Stimulated activated naive B cell treated with anti-CD40 and anti-IgM and Interleukin-4, amounts not matched to agents 10 μg/mL and 1 μg/mL and 100 μg/mL, for 72 hours (primary cell): ENCODE data around the gene SNX27.

Experiments
- ATAC-seq, 2 donors: fragments of 150-1000 bp; cut with Tn5 transposase; replicated peaks; 2 replicates each; pipeline ENCODE4 v1.10.0; 2021; ENCODE audit warnings: moderate library complexity in 1 of 2
- DNase-seq: peaks from one replicate; pipeline ENCODE4 v3.0.0; 2021
- H3K27ac Mint-ChIP-seq: one replicate; pipeline ENCODE4 v1.8.0; 2022; ENCODE audit warnings: mild to moderate bottlenecking, mixed read lengths
- H3K27me3 Mint-ChIP-seq, 2 donors: one replicate each; pipeline ENCODE4 v1.8.0; 2022; ENCODE audit warnings: mixed read lengths in 2 of 2
- H3K36me3 Mint-ChIP-seq, 2 donors: one replicate each; pipeline ENCODE4 v1.8.0; 2022; ENCODE audit warnings: mixed read lengths in 2 of 2, mild to moderate bottlenecking in 1 of 2
- H3K4me1 Mint-ChIP-seq, 2 donors: one replicate each; pipeline ENCODE4 v1.8.0; 2022; ENCODE audit warnings: mixed read lengths in 2 of 2, mild to moderate bottlenecking in 1 of 2
- H3K4me3 Mint-ChIP-seq, 2 donors: one replicate each; pipeline ENCODE4 v1.8.0; 2022; ENCODE audit warnings: mild to moderate bottlenecking in 2 of 2, mixed read lengths in 2 of 2, moderate library complexity in 1 of 2
- H3K9me3 Mint-ChIP-seq, 2 donors: one replicate each; pipeline ENCODE4 v1.8.0; 2022; ENCODE audit warnings: mixed read lengths in 2 of 2, mild to moderate bottlenecking in 1 of 2

The SNX27 gene

GRCh38 chr1:151611832-151612500 is at the start of gene SNX27:
Gene SNX27, plus strand, starts transcription at chr1:151612050. Its CDS starts 152 bp downstream, at chr1:151612202.
- H3K27me3 Mint-ChIP-seq: peaks cover 13 to 14% of the 10 kb centered on the region in 2 donors
- peak within 1 kb of the TSS; percentile 97 for H3K27ac Mint-ChIP-seq
- H3K4me1 Mint-ChIP-seq: peaks cover 22 to 35% of the 10 kb centered on the region in 2 donors
- H3K36me3 Mint-ChIP-seq: peaks cover 5 to 11% of the 10 kb centered on the region in 2 donors
- peak within 1 kb of the TSS; percentile 96 to 98 for H3K4me3 Mint-ChIP-seq
- peak; percentile 78 for DNase-seq
- ATAC-seq: peak; percentile 96 to 97
- H3K9me3 Mint-ChIP-seq: no peaks in the 10 kb centered on the region

- no peaks in the 10 kb centered on the region for H3K4me1 Mint-ChIP-seq
- no peak for ATAC-seq
- DNase-seq: no peak
- H3K27me3 Mint-ChIP-seq: peaks cover 0 to 4% of the 10 kb centered on the region in 2 donors
- peaks cover 0 to 4% of the 10 kb centered on the region in 2 donors for H3K36me3 Mint-ChIP-seq
- H3K4me3 Mint-ChIP-seq: no peak overlapping the region
- H3K27ac Mint-ChIP-seq: no peak overlapping the region
- no peaks in the 10 kb centered on the region for H3K9me3 Mint-ChIP-seq
Observed at GRCh38 chr1:151562661-151563060, 49.2 kb upstream of the SNX27 start.

- Mint-ChIP-seq H3K9me3 (no peaks in the 10 kb centered on the region), H3K27me3 (peaks cover 0 to 4% of the 10 kb centered on the region in 2 donors), H3K4me1 (no peaks in the 10 kb centered on the region), H3K4me3 (no peak overlapping the region), H3K36me3 (peaks cover 0 to 4% of the 10 kb centered on the region in 2 donors), H3K27ac (no peak overlapping the region)
- no peak for DNase-seq
- no peak for ATAC-seq
Observed at GRCh38 chr1:151563376-151563775, 48.5 kb upstream of the SNX27 start.

GRCh38 chr1:151565502-151566189 is 46.2 kb upstream of the SNX27 start:
- DNase-seq (no peak), ATAC-seq (no peak)
- Mint-ChIP-seq H3K27me3 (no peaks in the 10 kb centered on the region), H3K27ac (no peak overlapping the region), H3K4me1 (no peaks in the 10 kb centered on the region), H3K9me3 (no peaks in the 10 kb centered on the region), H3K4me3 (no peak overlapping the region), H3K36me3 (peaks cover 0 to 4% of the 10 kb centered on the region in 2 donors)

GRCh38 chr1:151568626-151569088 is 43.2 kb upstream of the SNX27 start:
- no peaks in the 10 kb centered on the region for H3K27me3 Mint-ChIP-seq
- DNase-seq (no peak), ATAC-seq (no peak)
- no peak overlapping the region for H3K4me3 Mint-ChIP-seq
- H3K36me3 Mint-ChIP-seq: peaks cover 0 to 4% of the 10 kb centered on the region in 2 donors
- H3K4me1 Mint-ChIP-seq: no peaks in the 10 kb centered on the region
- no peak overlapping the region for H3K27ac Mint-ChIP-seq
- no peaks in the 10 kb centered on the region for H3K9me3 Mint-ChIP-seq

- Mint-ChIP-seq H3K36me3 (peaks cover 0 to 10% of the 10 kb centered on the region in 2 donors), H3K4me3 (no peak overlapping the region), H3K9me3 (no peaks in the 10 kb centered on the region), H3K27ac (no peak overlapping the region), H3K4me1 (peaks cover 2 to 7% of the 10 kb centered on the region in 2 donors), H3K27me3 (no peaks in the 10 kb centered on the region)
- DNase-seq: no peak
- no peak for ATAC-seq
Observed at GRCh38 chr1:151570819-151571218, 41.0 kb upstream of the SNX27 start.

- no peak overlapping the region for H3K27ac Mint-ChIP-seq
- ATAC-seq: peak in 1 of 2 donors; percentile 68
- peaks cover 0 to 10% of the 10 kb centered on the region in 2 donors for H3K36me3 Mint-ChIP-seq
- H3K27me3 Mint-ChIP-seq: no peaks in the 10 kb centered on the region
- no peaks in the 10 kb centered on the region for H3K9me3 Mint-ChIP-seq
- DNase-seq: peak; percentile 2
- H3K4me3 Mint-ChIP-seq: no peak overlapping the region
- H3K4me1 Mint-ChIP-seq: peaks cover 2 to 7% of the 10 kb centered on the region in 2 donors
Observed at GRCh38 chr1:151574575-151575529, 37.0 kb upstream of the SNX27 start.

GRCh38 chr1:151577173-151577572 is 34.7 kb upstream of the SNX27 start:
- H3K27me3 Mint-ChIP-seq: no peaks in the 10 kb centered on the region

GRCh38 chr1:151578941-151579340 is 32.9 kb upstream of the SNX27 start:
- no peak overlapping the region for H3K4me3 Mint-ChIP-seq
- H3K27me3 Mint-ChIP-seq: no peaks in the 10 kb centered on the region
- DNase-seq: no peak
- peaks cover 2 to 7% of the 10 kb centered on the region in 2 donors for H3K4me1 Mint-ChIP-seq
- no peak overlapping the region for H3K27ac Mint-ChIP-seq
- peaks cover 0 to 10% of the 10 kb centered on the region in 2 donors for H3K36me3 Mint-ChIP-seq
- H3K9me3 Mint-ChIP-seq: no peaks in the 10 kb centered on the region
- no peak for ATAC-seq

More at GRCh38 chr1:151577173-151577572, 34.7 kb upstream of the SNX27 start:
- Mint-ChIP-seq H3K9me3 (no peaks in the 10 kb centered on the region), H3K27ac (no peak overlapping the region), H3K36me3 (peaks cover 0 to 10% of the 10 kb centered on the region in 2 donors), H3K4me3 (no peak overlapping the region), H3K4me1 (peaks cover 2 to 7% of the 10 kb centered on the region in 2 donors)
- DNase-seq (no peak), ATAC-seq (no peak)

- ATAC-seq: no peak
- H3K9me3 Mint-ChIP-seq: no peaks in the 10 kb centered on the region
- peak overlapping the region; percentile 3 for H3K27ac Mint-ChIP-seq
- H3K4me3 Mint-ChIP-seq: no peak overlapping the region
- no peak for DNase-seq
- peaks cover 2 to 7% of the 10 kb centered on the region in 2 donors for H3K4me1 Mint-ChIP-seq
- H3K27me3 Mint-ChIP-seq: no peaks in the 10 kb centered on the region
- H3K36me3 Mint-ChIP-seq: peaks cover 0 to 3% of the 10 kb centered on the region in 2 donors
Observed at GRCh38 chr1:151579436-151580225, 32.2 kb upstream of the SNX27 start.

GRCh38 chr1:151581451-151581850 is 30.4 kb upstream of the SNX27 start:
- H3K27ac Mint-ChIP-seq: no peak overlapping the region
- no peak overlapping the region for H3K4me3 Mint-ChIP-seq
- DNase-seq (no peak), ATAC-seq (no peak)
- H3K4me1 Mint-ChIP-seq: no peaks in the 10 kb centered on the region
- no peaks in the 10 kb centered on the region for H3K27me3 Mint-ChIP-seq
- H3K9me3 Mint-ChIP-seq: no peaks in the 10 kb centered on the region
- no peaks in the 10 kb centered on the region for H3K36me3 Mint-ChIP-seq

- no peak for DNase-seq
- H3K36me3 Mint-ChIP-seq: no peaks in the 10 kb centered on the region
- H3K27me3 Mint-ChIP-seq: no peaks in the 10 kb centered on the region
- no peak for ATAC-seq
- H3K4me3 Mint-ChIP-seq: no peak overlapping the region
- no peaks in the 10 kb centered on the region for H3K9me3 Mint-ChIP-seq
- no peak overlapping the region for H3K27ac Mint-ChIP-seq
- H3K4me1 Mint-ChIP-seq: no peaks in the 10 kb centered on the region
Observed at GRCh38 chr1:151581921-151582320, 29.9 kb upstream of the SNX27 start.

GRCh38 chr1:151583796-151584195 is 28.1 kb upstream of the SNX27 start:
- Mint-ChIP-seq H3K36me3 (no peaks in the 10 kb centered on the region), H3K27ac (no peak overlapping the region), H3K9me3 (no peaks in the 10 kb centered on the region), H3K4me3 (no peak overlapping the region), H3K4me1 (no peaks in the 10 kb centered on the region), H3K27me3 (peaks cover 4 to 6% of the 10 kb centered on the region in 2 donors)
- ATAC-seq (no peak), DNase-seq (no peak)
